OCI-LY7 (cell line): ENCODE data around the gene NPAS2. TPM values are rescaled to one million over a fixed set of nuclear protein-coding genes. Genes with fewer than 3 reads are reported as not detected.

Experiments
- BruUV-seq: library from RNA; stranded (reverse); fragments of 400-500 nt; replicated peaks from 2 replicates; lab custom pipeline; 2021; lab: Mats Ljungman, UMichigan
- CTCF ChIA-PET: fragments of 300-600 bp; sonication (Branson Sonifier 250); formaldehyde crosslinking; loops from one replicate; lab custom pipeline; 2022; ENCODE audit warnings: antibody characterized with exemption; ENCODE audit not compliant: unreplicated experiment; lab: Charles Lee
- POLR2A ChIA-PET: fragments of 300-600 bp; sonication (Branson Sonifier 250); formaldehyde crosslinking; loops from one replicate; lab custom pipeline; 2022; ENCODE audit warnings: antibody characterized with exemption; lab: Charles Lee
- DNase-seq: peaks from one replicate; pipeline ENCODE4 v3.0.0-alpha.2; 2015; ENCODE audit warnings: low spot score
- H2AFZ ChIP-seq: fragments of 200-600 bp; sonication (generic), shearing (Covaris generic); 2 replicates; pipeline ENCODE4 v1.6.1; 2014; ENCODE audit warnings: mild to moderate bottlenecking, antibody characterized with exemption, low read length, moderate library complexity
- H3K27ac ChIP-seq: fragments of 200-600 bp; sonication (generic); 2 replicates; pipeline ENCODE4 v1.5.1; 2014; ENCODE audit warnings: mixed run types, low read depth, mild to moderate bottlenecking, moderate library complexity, low read length, inconsistent platforms; ENCODE audit not compliant: poor library complexity, severe bottlenecking
- H3K36me3 ChIP-seq: fragments of 200-600 bp; sonication (generic); 2 replicates; pipeline ENCODE4 v1.6.1; 2014; ENCODE audit warnings: mild to moderate bottlenecking, antibody characterized with exemption, low read length, moderate library complexity, mixed read lengths; ENCODE audit not compliant: insufficient read depth
- H3K4me1 ChIP-seq: fragments of 200-600 bp; sonication (generic); 2 replicates; pipeline ENCODE4 v1.5.1; 2014; ENCODE audit warnings: mild to moderate bottlenecking, low read length; ENCODE audit not compliant: insufficient read depth, poor library complexity, severe bottlenecking
- H3K4me2 ChIP-seq: fragments of 200-600 bp; sonication (generic); 2 replicates; pipeline ENCODE4 v1.6.1; 2014; ENCODE audit warnings: mild to moderate bottlenecking, low read length
- H3K4me3 ChIP-seq: fragments of 200-600 bp; sonication (generic); 2 replicates; pipeline ENCODE4 v1.5.1; 2014; ENCODE audit warnings: mild to moderate bottlenecking, low read depth, low read length; ENCODE audit not compliant: poor library complexity, severe bottlenecking
- H3K79me2 ChIP-seq: fragments of 200-600 bp; sonication (generic); 2 replicates; pipeline ENCODE4 v1.6.1; 2016; ENCODE audit warnings: low read depth, mild to moderate bottlenecking, low read length, moderate library complexity, mixed read lengths; ENCODE audit not compliant: insufficient read depth
- H3K9me2 ChIP-seq: fragments of 200-600 bp; sonication (generic); 2 replicates; pipeline ENCODE4 v1.6.1; 2016; ENCODE audit warnings: mild to moderate bottlenecking, low read length, mixed read lengths; ENCODE audit not compliant: insufficient read depth
- H3K9me3 ChIP-seq: fragments of 200-600 bp; sonication (generic); 2 replicates; pipeline ENCODE4 v1.6.1; 2014; ENCODE audit warnings: mild to moderate bottlenecking, mixed run types, low read length, mixed read lengths
- H4K20me1 ChIP-seq: fragments of 200-600 bp; sonication (generic); 2 replicates; pipeline ENCODE4 v1.6.1; 2014; ENCODE audit warnings: mild to moderate bottlenecking, antibody characterized with exemption, low read length, moderate library complexity, mixed read lengths; ENCODE audit not compliant: insufficient read depth
- CTCF ChIP-seq: fragments of 200-600 bp; sonication (generic); conservative IDR thresholded peaks from 2 replicates; pipeline ENCODE4 v1.5.1; 2014; ENCODE audit warnings: mild to moderate bottlenecking, antibody characterized with exemption, low read length, moderate library complexity, mixed read lengths
- EZH2phosphoT487 ChIP-seq: fragments of 200-600 bp; sonication (generic); IDR thresholded peaks from 2 replicates; pipeline ENCODE4 v1.6.1; 2018; ENCODE audit warnings: low read depth, borderline replicate concordance, mild to moderate bottlenecking, mixed run types, antibody characterized with exemption, low read length, moderate library complexity, mixed read lengths
- intact Hi-C: fragments of 100-400 bp; cut with micrococcal nuclease; formaldehyde crosslinking; loops from one replicate; pipeline ENCODE4 v1.10.0; 2022; ENCODE audit not compliant: unreplicated experiment
- total RNA-seq, 2 experiments: library from RNA; depleted of rRNA in 1 of 2; stranded (reverse); fragments of >200 nt in 1 of 2; shearing (Covaris generic) in 1 of 2; gene quantifications; 2 replicates each; pipeline ENCODE4 v1.2.3, GENCODE V29; 2014 to 2022

NPAS2 gene
- total RNA-seq, 2 experiments from 2014 or later: not detected

DNA sequence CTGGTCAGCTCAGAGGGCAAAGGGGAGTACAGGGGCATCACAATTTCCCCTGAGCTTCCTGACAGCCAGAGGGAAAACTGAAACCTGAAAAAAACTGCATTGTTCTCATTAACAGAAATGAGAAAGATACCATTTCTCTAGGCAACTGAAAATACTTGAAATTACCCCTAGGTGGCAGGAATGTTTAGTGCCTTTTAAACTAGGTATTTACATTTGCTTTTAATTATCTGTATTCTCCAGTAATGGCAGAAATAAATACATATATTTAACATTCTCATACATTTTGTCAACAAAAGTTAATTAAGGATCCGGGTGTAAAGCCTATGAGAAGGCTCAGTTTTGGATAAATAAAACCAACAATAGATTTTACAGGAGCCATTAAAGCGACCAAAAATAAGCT is 216.6 kb downstream of the NPAS2 start:
- H3K4me2 ChIP-seq: no peak overlapping the region
- no peak overlapping the region for H2AFZ ChIP-seq
- POLR2A ChIA-PET: no interaction called here
- intact Hi-C loops: loop anchor here (2.0 kb wide), 1 partner anchor 116 kb away; no protein-coding TSS in a partner anchor
- CTCF ChIA-PET: interaction anchor here (1.3 kb wide), 1 partner anchor 214 kb away, joined by 4 read pairs; no protein-coding TSS in a partner anchor
- H3K9me3 ChIP-seq: no peaks in the 10 kb centered on the region
- no peak overlapping the region for H3K27ac ChIP-seq
- no peaks in the 10 kb centered on the region for H3K36me3 ChIP-seq
- no peaks in the 10 kb centered on the region for H3K9me2 ChIP-seq
- H3K4me1 ChIP-seq: no peaks in the 10 kb centered on the region
- no peak for TF ChIP-seq EZH2phosphoT487
- peak; percentile 75 for TF ChIP-seq CTCF
- H3K4me3 ChIP-seq: no peak overlapping the region
- BruUV-seq: no TSS peak
- peak; percentile 14 for DNase-seq
- no peaks in the 10 kb centered on the region for H3K79me2 ChIP-seq
- H4K20me1 ChIP-seq: no peaks in the 10 kb centered on the region

- TF ChIP-seq EZH2phosphoT487 (no peak), CTCF (no peak)
- no peak overlapping the region for H2AFZ ChIP-seq
- H3K27ac ChIP-seq: no peak overlapping the region
- H3K4me2 ChIP-seq: no peak overlapping the region
- H3K9me3 ChIP-seq: no peaks in the 10 kb centered on the region
- BruUV-seq: no TSS peak
- POLR2A ChIA-PET: no interaction called here
- no peaks in the 10 kb centered on the region for H3K9me2 ChIP-seq
- intact Hi-C loops: loop anchor here (2.0 kb wide), 1 partner anchor 116 kb away; no protein-coding TSS in a partner anchor
- no peaks in the 10 kb centered on the region for H3K36me3 ChIP-seq
- no peak overlapping the region for H3K4me3 ChIP-seq
- no peaks in the 10 kb centered on the region for H4K20me1 ChIP-seq
- no peaks in the 10 kb centered on the region for H3K79me2 ChIP-seq
- DNase-seq: no peak
- H3K4me1 ChIP-seq: no peaks in the 10 kb centered on the region
- CTCF ChIA-PET: interaction anchor here (1.3 kb wide), 1 partner anchor 214 kb away, joined by 4 read pairs; no protein-coding TSS in a partner anchor
Observed at GRCh38 chr2:101037161-101037755, 217.3 kb downstream of the NPAS2 start.

DNA sequence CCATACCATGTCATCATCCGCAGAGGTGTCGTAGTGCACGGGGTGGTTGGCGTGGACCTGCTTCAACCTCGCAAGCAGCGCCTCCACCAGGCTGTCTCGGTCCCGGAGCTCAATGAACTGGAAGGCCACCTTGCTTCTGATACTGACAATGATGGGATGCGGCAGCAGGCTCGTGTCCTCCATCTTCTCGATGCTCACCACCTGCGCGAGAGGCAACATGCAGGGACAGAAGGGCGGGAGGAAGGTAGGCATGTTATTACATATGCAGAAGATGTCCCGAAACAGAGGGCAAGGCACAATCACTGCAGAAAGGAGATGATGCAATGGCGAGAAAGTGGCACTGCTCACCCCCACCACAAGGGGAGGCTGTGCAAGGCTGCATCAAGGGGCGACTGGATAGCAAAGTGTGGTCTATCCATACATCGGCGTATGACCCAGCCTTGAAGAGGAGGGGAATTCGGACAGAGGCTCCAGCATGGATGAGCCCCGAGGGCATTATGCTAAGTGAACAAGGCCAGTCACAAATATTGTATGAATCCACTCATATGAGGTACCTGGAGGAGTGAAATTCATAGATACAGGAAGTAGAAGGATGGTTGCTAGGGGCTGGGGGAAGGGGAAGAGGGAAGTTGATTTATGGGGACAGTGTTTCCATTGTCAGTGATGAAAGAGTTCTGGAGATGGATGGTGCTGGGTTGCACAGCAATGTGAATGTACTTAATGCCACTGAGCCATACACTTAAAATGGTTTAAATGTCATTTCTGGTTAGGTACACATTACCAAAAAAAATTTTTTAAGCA is 218.7 kb downstream of the NPAS2 start:
- intact Hi-C loops: no loop called here
- Histone ChIP-seq H3K4me2 (no peak overlapping the region), H4K20me1 (no peaks in the 10 kb centered on the region), H3K4me3 (no peak overlapping the region), H3K79me2 (no peaks in the 10 kb centered on the region), H3K36me3 (no peaks in the 10 kb centered on the region), H3K27ac (no peak overlapping the region), H2AFZ (0 out of 2 replicates have a peak overlapping the region, but pooled peaks have one; percentile 19), H3K9me2 (no peaks in the 10 kb centered on the region), H3K9me3 (no peaks in the 10 kb centered on the region), H3K4me1 (no peaks in the 10 kb centered on the region)
- DNase-seq: peak; percentile 11
- POLR2A ChIA-PET: interaction anchor here (0.7 kb wide), 1 partner anchor 729 kb away, joined by 3 read pairs; no protein-coding TSS in a partner anchor
- BruUV-seq: no TSS peak
- TF ChIP-seq EZH2phosphoT487: no peak
- TF ChIP-seq CTCF: peak; percentile 63
- CTCF ChIA-PET: no interaction called here
